Dendritic cell treated with granulocyte-macrophage colony-stimulating factor and Interleukin-4, amounts not matched to agents 40 ng/mL and 50 ng/mL, for 4 days (primary cell): ENCODE data around the gene OR8B4.
"Not testable (repeated sequence)": the region's sequence is repeated elsewhere in the genome, so short reads cannot be mapped to it uniquely, and the experiment has no call there.

Experiments
- H3K27ac Mint-ChIP-seq: one replicate; pipeline ENCODE4 v1.8.0; 2022; ENCODE audit warnings: mild to moderate bottlenecking, mixed read lengths
- H3K27me3 Mint-ChIP-seq: one replicate; pipeline ENCODE4 v1.8.0; 2022; ENCODE audit warnings: mild to moderate bottlenecking, mixed read lengths
- H3K36me3 Mint-ChIP-seq: one replicate; pipeline ENCODE4 v1.8.0; 2022; ENCODE audit warnings: low read depth, mixed read lengths
- H3K4me1 Mint-ChIP-seq: one replicate; pipeline ENCODE4 v1.8.0; 2022; ENCODE audit warnings: low read depth, mixed read lengths
- H3K4me3 Mint-ChIP-seq: one replicate; pipeline ENCODE4 v1.8.0; 2022; ENCODE audit warnings: mild to moderate bottlenecking, moderate library complexity, mixed read lengths
- H3K9me3 Mint-ChIP-seq: one replicate; pipeline ENCODE4 v1.8.0; 2022; ENCODE audit warnings: mixed read lengths
- intact Hi-C: fragments of 100-400 bp; cut with micrococcal nuclease; formaldehyde crosslinking; loops from one replicate; pipeline ENCODE4 v1.15.0; 2022

The OR8B4 gene

DNA sequence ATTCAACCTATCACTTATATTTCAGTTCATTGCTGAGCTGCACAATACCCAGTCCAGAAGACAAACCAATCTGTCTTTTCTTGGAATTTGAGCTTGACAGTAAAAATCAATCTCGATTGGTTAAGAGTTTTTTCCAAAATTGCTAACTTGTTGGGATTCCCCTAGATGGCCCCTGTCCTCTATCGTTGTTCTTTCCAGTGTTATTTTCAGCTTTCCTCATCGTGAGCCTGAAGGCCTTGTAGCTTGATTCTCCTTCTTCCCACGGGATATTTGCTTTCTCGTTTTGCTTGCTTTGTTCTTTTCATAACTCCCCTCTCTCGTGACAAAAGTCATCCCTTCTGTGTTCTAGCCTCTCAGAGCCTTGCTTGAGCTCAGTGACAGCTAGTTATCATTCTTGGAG lies 17.8 kb upstream of the OR8B4 start:
- Mint-ChIP-seq H3K27me3 (peaks cover 4% of the 10 kb centered on the region), H3K36me3 (no peaks in the 10 kb centered on the region), H3K9me3 (no peaks in the 10 kb centered on the region), H3K4me3 (no peak overlapping the region), H3K4me1 (no peaks in the 10 kb centered on the region), H3K27ac (no peak overlapping the region)
- intact Hi-C loops: no loop called here

DNA sequence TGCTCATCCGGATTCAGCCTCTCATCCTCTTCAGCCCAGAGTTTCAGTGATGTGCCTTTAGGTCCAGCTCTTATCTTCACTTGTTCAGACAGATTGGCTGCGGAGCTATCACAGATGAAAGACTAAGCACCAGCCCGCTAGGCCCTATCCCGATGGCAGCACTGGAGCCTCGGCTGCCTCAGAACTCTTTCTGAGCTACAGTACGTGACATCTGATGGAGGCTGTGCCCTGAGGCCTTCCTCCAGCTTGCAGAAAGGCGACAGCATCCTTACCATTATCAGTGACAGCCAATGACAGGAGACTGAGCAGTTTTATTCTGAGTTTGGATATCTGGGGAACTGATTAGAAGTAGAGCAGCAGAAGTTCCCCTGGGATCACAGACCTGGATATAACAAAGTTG lies 16.8 kb upstream of the OR8B4 start:
- Mint-ChIP-seq H3K4me3 (no peak overlapping the region), H3K36me3 (no peaks in the 10 kb centered on the region), H3K4me1 (no peaks in the 10 kb centered on the region), H3K27me3 (peaks cover 4% of the 10 kb centered on the region), H3K9me3 (no peaks in the 10 kb centered on the region), H3K27ac (no peak overlapping the region)
- intact Hi-C loops: no loop called here

DNA sequence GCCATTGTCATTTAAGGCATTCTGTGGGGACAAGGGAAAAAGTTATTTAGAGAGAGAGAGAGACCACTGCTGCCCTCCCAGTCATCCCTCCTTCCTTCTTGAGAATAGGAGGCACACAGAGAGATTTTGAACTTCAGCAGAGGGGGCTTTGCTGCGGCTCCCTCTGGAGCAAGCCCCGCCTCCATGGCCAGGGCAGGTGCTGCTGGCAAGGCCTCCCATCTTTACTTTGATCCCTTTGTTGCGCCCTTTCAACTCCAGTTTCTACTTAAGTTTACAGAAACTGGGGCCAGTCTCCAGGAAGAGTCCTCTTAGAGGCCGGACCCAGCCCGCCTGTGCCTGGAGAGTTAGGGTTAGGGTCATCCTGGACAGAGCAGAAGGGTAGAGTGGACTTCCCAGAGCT lies 16.4 kb upstream of the OR8B4 start:
- Mint-ChIP-seq H3K4me1 (no peaks in the 10 kb centered on the region), H3K27me3 (peaks cover 4% of the 10 kb centered on the region), H3K27ac (no peak overlapping the region), H3K9me3 (no peaks in the 10 kb centered on the region), H3K4me3 (no peak overlapping the region), H3K36me3 (no peaks in the 10 kb centered on the region)
- intact Hi-C loops: no loop called here

DNA sequence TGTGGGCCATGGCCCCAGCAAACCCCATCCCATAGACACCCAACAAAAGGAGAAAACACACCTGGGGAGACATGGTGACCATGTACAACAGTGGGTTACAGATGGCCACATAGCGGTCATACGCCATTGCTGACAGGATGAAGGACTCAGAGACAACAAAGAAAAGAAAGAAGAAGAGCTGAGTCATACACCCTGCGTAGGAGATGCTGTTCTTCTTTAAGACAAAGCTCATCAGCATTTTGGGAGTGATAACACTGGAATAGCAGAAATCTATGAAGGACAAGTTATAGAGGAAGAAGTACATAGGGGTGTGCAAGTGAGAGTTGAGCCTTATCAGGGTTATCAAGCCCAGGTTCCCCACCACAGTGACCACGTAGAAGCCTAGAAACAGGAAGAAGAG lies 15.9 kb upstream of the OR8B4 start:
- no peaks in the 10 kb centered on the region for H3K4me1 Mint-ChIP-seq
- H3K9me3 Mint-ChIP-seq: no peaks in the 10 kb centered on the region
- no peak overlapping the region for H3K27ac Mint-ChIP-seq
- H3K36me3 Mint-ChIP-seq: no peaks in the 10 kb centered on the region
- no peak overlapping the region for H3K4me3 Mint-ChIP-seq
- intact Hi-C loops: no loop called here
- H3K27me3 Mint-ChIP-seq: peaks cover 4% of the 10 kb centered on the region

DNA sequence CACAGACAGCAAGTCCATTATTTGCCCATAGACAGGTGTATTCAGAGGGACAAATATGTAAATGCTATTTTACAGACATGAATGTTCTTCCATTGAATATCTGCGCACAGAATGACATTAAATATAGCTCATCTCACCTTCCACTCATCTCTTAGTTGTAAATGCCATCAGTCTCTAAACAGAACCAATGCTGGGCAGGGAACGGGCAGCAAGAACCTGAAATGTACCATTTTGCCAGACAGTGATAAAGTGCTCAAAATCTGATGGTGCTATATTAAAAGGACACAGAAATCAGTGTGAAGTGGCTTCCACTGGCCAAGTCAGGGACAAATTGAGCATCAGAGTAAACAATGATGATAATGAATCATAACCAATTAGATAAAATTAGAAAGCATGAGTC lies 10.0 kb upstream of the OR8B4 start:
- H3K36me3 Mint-ChIP-seq: no peaks in the 10 kb centered on the region
- no peak overlapping the region for H3K27ac Mint-ChIP-seq
- no peaks in the 10 kb centered on the region for H3K4me1 Mint-ChIP-seq
- H3K9me3 Mint-ChIP-seq: no peaks in the 10 kb centered on the region
- no peak overlapping the region for H3K4me3 Mint-ChIP-seq
- intact Hi-C loops: no loop called here
- H3K27me3 Mint-ChIP-seq: peaks cover 4% of the 10 kb centered on the region

DNA sequence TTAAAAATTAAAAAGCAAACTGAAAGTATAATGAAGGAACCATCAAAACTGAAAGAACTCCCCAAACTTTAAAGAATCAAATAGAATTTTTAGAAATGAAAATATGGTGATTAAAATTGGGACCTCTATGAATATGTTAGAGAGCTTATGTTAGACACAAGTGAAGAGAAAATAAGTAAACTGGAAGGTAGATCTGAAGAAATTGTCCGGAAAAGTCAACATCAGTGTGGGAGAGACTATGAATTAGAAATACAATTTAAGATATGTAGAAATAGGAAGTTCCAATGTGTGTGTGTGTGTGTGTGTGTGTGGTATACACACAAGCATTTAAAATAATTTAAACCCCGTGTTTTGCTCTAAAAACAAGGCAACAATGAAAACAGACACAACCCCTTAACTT lies 4.9 kb upstream of the OR8B4 start:
- Mint-ChIP-seq H3K9me3 (no peaks in the 10 kb centered on the region), H3K27me3 (no peaks in the 10 kb centered on the region), H3K36me3 (no peaks in the 10 kb centered on the region), H3K4me1 (no peaks in the 10 kb centered on the region), H3K4me3 (no peak overlapping the region), H3K27ac (no peak overlapping the region)
- intact Hi-C loops: no loop called here

DNA sequence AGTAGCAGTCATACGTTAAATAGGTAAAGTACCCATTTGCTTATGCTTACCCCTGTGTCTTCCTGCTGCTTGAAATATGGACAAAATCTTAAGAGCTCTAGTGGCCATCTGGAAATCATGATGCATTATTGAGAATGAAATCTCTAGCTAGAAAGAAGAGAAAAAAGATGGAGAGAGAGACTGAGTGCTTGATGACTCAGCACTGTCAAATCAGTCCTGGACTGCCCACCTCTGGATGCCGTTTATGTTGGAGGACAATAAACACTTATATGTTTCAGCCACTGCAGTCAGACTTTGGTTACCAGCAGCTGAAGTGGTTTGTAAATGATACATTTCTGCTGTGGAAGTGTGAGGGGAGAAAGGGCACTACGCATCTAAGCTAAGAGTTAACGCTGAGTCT lies 3.6 kb downstream of the OR8B4 start:
- Mint-ChIP-seq H3K36me3 (no peaks in the 10 kb centered on the region), H3K27ac (no peak overlapping the region), H3K4me1 (no peaks in the 10 kb centered on the region), H3K9me3 (no peaks in the 10 kb centered on the region), H3K4me3 (no peak overlapping the region), H3K27me3 (peaks cover 8% of the 10 kb centered on the region)
- intact Hi-C loops: no loop called here

DNA sequence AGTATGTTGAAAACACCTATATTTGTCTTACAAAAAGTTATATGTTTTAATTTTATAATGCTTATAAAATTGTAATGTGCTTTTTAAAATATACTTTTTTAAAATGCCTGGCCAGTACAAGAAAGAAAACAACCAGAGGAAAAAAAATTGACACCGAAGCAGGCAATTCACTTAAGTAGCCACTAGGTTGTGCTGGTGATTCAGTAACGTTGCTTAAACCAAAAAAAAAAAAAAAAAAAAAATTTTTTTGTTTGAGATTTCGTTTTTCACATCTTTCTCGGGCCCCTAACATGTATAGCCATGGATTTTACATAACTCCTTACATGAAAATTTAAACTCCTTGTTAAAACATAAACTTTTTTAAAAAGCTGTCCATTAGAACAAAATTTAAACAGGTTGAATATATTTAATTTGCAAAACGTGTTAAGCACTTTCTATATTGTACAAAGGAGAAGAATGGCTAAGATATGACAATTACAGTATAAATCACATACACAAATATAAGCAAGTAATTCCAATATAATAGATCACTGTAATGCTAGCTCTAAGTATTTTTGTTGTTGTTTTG lies 9.2 kb downstream of the OR8B4 start:
- H3K27ac Mint-ChIP-seq: no peak overlapping the region
- peaks cover 15% of the 10 kb centered on the region for H3K27me3 Mint-ChIP-seq
- no peak overlapping the region for H3K4me3 Mint-ChIP-seq
- no peaks in the 10 kb centered on the region for H3K9me3 Mint-ChIP-seq
- H3K36me3 Mint-ChIP-seq: no peaks in the 10 kb centered on the region
- no peaks in the 10 kb centered on the region for H3K4me1 Mint-ChIP-seq
- intact Hi-C loops: loop anchor here (1.0 to 5.0 kb wide), 2 partner anchors 171 to 422 kb away; no protein-coding TSS in a partner anchor

DNA sequence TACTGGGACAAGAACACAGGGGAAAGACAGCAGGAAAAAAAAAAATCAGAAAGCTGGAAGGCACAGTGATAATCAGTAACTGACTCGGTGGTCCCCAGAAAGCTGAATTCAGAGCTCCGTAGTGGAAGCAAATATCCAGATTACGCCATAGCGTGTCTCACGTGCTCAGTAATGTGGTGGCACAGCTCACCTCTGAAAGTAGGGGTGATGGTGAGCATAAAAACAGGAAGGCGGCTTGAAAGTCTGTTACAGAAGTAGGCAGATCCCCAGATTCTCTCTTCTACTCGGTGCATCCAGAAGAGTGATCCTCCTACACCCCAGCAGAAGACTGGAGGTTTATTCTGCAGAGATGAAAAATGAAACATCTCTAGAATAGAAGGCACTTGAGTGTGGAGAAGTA lies 14.8 kb downstream of the OR8B4 start:
- H3K9me3 Mint-ChIP-seq: no peaks in the 10 kb centered on the region
- H3K27me3 Mint-ChIP-seq: peaks cover 18% of the 10 kb centered on the region
- no peak overlapping the region for H3K4me3 Mint-ChIP-seq
- no peak overlapping the region for H3K27ac Mint-ChIP-seq
- intact Hi-C loops: loop anchor here (5.0 kb wide), 1 partner anchor 343 kb away; no protein-coding TSS in a partner anchor
- no peaks in the 10 kb centered on the region for H3K36me3 Mint-ChIP-seq
- H3K4me1 Mint-ChIP-seq: no peaks in the 10 kb centered on the region

DNA sequence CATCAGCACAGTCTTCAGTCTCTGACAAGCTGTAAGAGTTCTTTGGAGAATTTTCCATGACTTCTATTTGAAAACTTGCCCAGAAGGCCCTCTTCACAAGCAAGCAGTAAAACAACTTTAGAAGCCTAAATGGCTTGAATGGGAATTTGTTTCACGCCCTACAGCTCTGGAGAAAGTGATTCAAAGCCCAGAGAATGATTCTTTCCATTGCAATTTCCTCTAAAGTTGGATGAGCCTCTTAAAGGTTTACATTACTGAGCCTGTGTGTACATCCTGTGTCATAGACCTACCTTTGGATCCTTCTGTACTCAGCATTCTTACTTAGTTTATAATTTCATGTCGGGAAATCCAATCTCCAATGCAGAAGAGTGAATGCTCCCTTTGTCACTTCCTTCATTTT lies 19.1 kb downstream of the OR8B4 start:
- Mint-ChIP-seq H3K4me1 (no peaks in the 10 kb centered on the region), H3K4me3 (no peak overlapping the region), H3K27ac (no peak overlapping the region), H3K27me3 (peaks cover 15% of the 10 kb centered on the region), H3K36me3 (no peaks in the 10 kb centered on the region), H3K9me3 (no peaks in the 10 kb centered on the region)
- intact Hi-C loops: loop anchor here (5.0 kb wide), 1 partner anchor 338 kb away; no protein-coding TSS in a partner anchor

DNA sequence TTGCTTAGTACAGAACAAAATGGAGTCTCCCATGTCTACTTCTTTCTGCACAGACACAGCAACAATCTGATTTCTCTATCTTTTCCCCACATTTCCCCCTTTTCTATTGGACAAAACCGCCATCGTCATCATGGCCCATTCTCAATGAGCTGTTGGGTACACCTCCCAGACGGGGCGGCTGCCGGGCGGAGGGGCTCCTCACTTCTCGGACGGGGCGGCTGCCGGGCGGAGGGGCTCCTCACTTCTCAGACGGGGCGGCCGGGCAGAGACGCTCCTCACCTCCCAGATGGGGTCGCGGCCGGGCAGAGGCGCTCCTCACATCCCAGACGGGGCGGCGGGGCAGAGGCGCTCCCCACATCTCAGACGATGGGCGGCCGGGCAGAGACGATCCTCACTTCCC lies 21.5 kb downstream of the OR8B4 start:
- H3K27ac Mint-ChIP-seq, H3K4me3 Mint-ChIP-seq, H3K27me3 Mint-ChIP-seq, H3K36me3 Mint-ChIP-seq, H3K4me1 Mint-ChIP-seq, H3K9me3 Mint-ChIP-seq: not testable (repeated sequence)
- intact Hi-C loops: loop anchor here (5.0 kb wide), 1 partner anchor 434 kb away; no protein-coding TSS in a partner anchor

DNA sequence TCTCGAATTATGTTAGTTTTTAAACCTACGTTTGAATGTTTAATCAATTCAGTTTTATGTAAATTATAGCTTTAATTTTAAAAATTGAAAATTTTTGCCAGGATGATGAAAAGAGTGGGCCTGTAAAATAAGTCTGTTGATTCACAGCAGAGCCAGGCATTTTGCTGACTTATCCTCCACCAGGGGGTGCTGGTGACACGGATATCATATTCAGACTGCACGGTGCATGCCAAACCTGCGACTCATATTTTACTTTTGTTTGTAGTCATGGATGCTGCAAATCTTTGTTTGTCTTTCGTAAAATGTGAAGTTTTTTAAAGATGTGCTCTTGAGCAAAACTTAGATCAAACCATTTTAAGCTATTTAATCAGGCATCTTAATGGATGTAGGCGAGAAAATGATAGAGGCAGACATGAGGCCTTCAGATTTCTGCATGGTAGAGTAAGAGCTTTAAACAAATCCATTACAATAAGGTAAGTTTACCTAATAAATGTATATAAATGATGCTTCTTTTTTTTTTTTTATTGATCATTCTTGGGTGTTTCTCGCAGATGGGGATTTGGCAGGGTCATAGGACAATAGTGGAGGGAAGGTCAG lies 22.2 kb downstream of the OR8B4 start:
- intact Hi-C loops: loop anchor here (1.0 to 5.0 kb wide), 2 partner anchors 184 to 435 kb away; no protein-coding TSS in a partner anchor
- H3K27ac Mint-ChIP-seq: no peak overlapping the region
- no peak overlapping the region for H3K4me3 Mint-ChIP-seq
- H3K36me3 Mint-ChIP-seq: no peaks in the 10 kb centered on the region
- no peaks in the 10 kb centered on the region for H3K4me1 Mint-ChIP-seq
- peaks cover 7% of the 10 kb centered on the region for H3K27me3 Mint-ChIP-seq
- no peaks in the 10 kb centered on the region for H3K9me3 Mint-ChIP-seq

DNA sequence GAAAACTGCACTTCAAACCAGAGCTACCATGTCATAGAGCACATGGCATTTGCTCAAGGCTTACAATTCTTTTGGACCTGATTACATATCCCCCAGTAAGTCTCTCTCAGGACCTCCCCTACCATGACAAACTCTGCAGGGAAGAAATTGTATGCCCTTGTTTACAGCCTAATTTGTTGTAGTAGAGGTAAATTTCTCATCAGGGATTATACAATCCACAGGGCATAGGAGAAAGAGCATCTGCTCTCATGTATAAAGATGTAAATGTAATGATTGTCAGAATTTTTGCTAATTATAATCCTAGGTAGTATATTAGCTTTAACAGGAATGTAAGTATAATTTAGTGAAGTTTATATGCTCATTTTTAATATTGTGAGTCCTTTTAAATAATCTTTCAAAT lies 25.7 kb downstream of the OR8B4 start, which contains the start of gene OR8B3:
Gene OR8B3, minus strand, starts transcription at position 101 of the 400 bp plus-strand sequence. CDS start 1,673 bp downstream, outside the sequence.
- intact Hi-C loops: no loop called here
- no peak within 1 kb of the TSS for H3K27ac Mint-ChIP-seq
- no peaks in the 10 kb centered on the region for H3K27me3 Mint-ChIP-seq
- no peaks in the 10 kb centered on the region for H3K9me3 Mint-ChIP-seq
- H3K4me1 Mint-ChIP-seq: peaks cover 4% of the 10 kb centered on the region
- H3K36me3 Mint-ChIP-seq: no peaks in the 10 kb centered on the region
- H3K4me3 Mint-ChIP-seq: no peak within 1 kb of the TSS

DNA sequence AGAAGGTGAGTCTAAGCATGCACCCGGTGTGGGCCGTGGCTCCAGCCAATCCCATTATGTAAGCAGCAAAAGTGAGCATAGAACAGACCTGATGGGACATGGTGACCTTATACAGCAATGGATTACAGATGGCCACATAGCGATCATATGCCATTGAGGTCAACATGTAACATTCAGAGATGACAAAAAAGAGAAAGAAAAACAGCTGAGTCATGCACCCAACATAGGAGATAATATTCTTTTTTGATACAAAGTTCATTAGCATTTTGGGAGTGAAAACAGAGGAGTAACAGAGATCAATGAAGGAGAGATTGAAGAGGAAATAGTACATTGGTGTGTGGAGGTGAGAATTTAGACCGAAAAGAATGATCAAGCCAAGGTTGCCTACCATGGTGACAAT lies 27.8 kb downstream of the OR8B4 start:
- H3K4me3 Mint-ChIP-seq, intact Hi-C loops, H3K27me3 Mint-ChIP-seq, H3K27ac Mint-ChIP-seq, H3K36me3 Mint-ChIP-seq, H3K4me1 Mint-ChIP-seq, H3K9me3 Mint-ChIP-seq: not testable (repeated sequence)

DNA sequence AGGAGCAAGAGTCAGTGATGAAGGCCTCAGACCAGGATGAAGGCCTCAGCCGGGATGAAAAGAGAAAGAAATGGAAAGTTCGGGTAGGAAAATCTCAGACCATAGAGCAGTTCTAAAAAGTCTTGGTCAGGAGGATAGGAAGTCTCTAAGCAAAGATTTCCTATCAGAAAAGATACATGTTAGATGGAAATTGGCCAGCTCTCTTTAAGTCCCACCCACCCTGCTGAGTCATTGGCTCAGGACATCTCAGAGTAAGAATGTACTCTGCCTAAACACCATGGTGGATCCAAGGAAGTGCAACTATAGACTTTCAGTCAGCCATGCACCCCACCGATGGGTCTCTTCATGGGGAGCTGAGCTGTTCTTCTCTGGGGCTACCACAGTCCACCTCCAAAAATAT lies 30.3 kb downstream of the OR8B4 start:
- Mint-ChIP-seq H3K27me3 (no peaks in the 10 kb centered on the region), H3K27ac (no peak overlapping the region), H3K9me3 (no peaks in the 10 kb centered on the region), H3K36me3 (no peaks in the 10 kb centered on the region), H3K4me3 (no peak overlapping the region), H3K4me1 (peaks cover 4% of the 10 kb centered on the region)
- intact Hi-C loops: no loop called here
